Osteocyte (in vitro differentiated cells): ENCODE measurements around the gene CNOT1. TPM values are rescaled to one million over a fixed set of nuclear protein-coding genes. Genes with fewer than 3 reads are reported as not detected.

Experiments
- DNase-seq: peaks from one replicate; pipeline ENCODE4 v3.0.0; 2021; ENCODE audit warnings: mixed read lengths; ENCODE audit not compliant: unreplicated experiment; ENCODE audit errors: extremely low spot score
- H3K27ac Mint-ChIP-seq: one replicate; pipeline ENCODE4 v1.8.0; 2021; ENCODE audit warnings: mild to moderate bottlenecking, mixed read lengths; ENCODE audit not compliant: unreplicated experiment
- H3K27me3 Mint-ChIP-seq: one replicate; pipeline ENCODE4 v1.8.0; 2021; ENCODE audit warnings: mixed read lengths; ENCODE audit not compliant: unreplicated experiment
- H3K36me3 Mint-ChIP-seq: one replicate; pipeline ENCODE4 v1.8.0; 2021; ENCODE audit warnings: mixed read lengths; ENCODE audit not compliant: unreplicated experiment
- H3K4me1 Mint-ChIP-seq: one replicate; pipeline ENCODE4 v1.8.0; 2021; ENCODE audit warnings: mixed read lengths; ENCODE audit not compliant: unreplicated experiment
- H3K4me3 Mint-ChIP-seq: one replicate; pipeline ENCODE4 v1.8.0; 2021; ENCODE audit warnings: mild to moderate bottlenecking, moderate library complexity, mixed read lengths; ENCODE audit not compliant: unreplicated experiment
- H3K9me3 Mint-ChIP-seq: one replicate; pipeline ENCODE4 v1.8.0; 2021; ENCODE audit warnings: mixed read lengths; ENCODE audit not compliant: unreplicated experiment
- CTCF ChIP-seq: fragments of 200-600 bp; sonication (generic); IDR thresholded peaks from 2 replicates; pipeline ENCODE4 v1.5.0; 2021; ENCODE audit warnings: antibody characterized with exemption, mild to moderate bottlenecking, moderate library complexity
- total RNA-seq: library from RNA; stranded (reverse); gene quantifications from 2 replicates; pipeline ENCODE4 v1.2.1, GENCODE V29; 2021

CNOT1 gene
- total RNA-seq, 1 donor from 2014 or later: 122 TPM

DNA sequence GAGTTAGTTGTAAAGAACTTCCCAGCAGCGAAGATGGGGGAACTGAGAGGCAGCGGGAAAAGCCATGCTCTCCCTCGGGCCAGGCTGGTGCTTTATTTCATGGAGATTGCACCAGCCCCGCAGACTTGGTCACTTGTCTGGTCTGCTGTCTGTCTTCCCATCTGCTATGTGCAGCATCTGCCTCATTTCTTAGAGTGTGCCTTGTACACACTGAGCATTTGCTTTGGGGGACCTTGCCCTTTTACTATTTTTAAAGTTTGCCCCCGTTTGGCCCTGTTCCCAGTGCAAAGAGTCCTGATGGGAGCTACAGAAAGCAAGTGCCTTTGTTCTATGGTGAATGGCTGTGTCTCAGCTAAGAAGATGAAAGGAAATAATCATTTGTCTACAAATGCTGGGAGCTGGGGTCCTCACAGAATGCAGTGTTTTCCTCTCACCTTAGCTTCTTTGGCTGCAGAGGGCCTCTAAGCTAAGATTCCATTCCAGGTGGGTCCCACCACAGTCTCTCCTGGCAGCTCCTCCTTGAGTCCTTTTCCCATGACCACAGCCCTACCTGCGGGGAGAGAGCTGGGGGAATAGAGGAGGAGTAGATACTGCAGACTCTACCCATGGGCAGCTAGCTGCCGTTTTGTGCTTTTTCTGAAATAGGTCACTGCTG, 25.1 kb upstream of the CNOT1 start:
- DNase-seq: no peak
- TF ChIP-seq CTCF: no peak
- Mint-ChIP-seq H3K36me3 (no peaks in the 10 kb centered on the region), H3K27ac (no peak overlapping the region), H3K9me3 (no peaks in the 10 kb centered on the region), H3K4me3 (no peak overlapping the region), H3K27me3 (peaks cover 3% of the 10 kb centered on the region), H3K4me1 (peaks cover 2% of the 10 kb centered on the region)

DNA sequence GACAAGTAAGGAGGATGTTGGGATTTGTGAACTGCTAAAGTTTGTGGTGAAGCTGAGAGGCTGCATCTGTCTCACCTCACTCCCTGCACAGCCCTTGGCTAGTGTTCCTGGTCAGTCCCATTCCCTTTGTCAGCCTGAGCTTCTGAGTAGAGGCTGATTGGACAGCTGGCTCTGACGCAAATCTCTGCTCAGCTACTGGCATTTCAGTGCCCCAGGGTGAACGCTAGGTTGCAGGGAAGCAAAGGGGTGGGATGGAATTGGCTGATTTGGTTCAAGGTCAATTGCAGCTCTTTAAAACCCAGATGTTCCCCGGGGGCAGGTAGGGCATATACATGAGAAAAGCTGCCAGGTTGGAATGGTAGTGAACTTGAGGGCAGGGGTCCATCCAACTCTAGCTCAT, 23.1 kb upstream of the CNOT1 start:
- H3K4me1 Mint-ChIP-seq: peaks cover 2% of the 10 kb centered on the region
- no peak for TF ChIP-seq CTCF
- no peaks in the 10 kb centered on the region for H3K9me3 Mint-ChIP-seq
- DNase-seq: no peak
- H3K27ac Mint-ChIP-seq: no peak overlapping the region
- no peak overlapping the region for H3K4me3 Mint-ChIP-seq
- H3K36me3 Mint-ChIP-seq: no peaks in the 10 kb centered on the region
- H3K27me3 Mint-ChIP-seq: peaks cover 3% of the 10 kb centered on the region

- no peak overlapping the region for H3K4me3 Mint-ChIP-seq
- H3K27me3 Mint-ChIP-seq: peaks cover 3% of the 10 kb centered on the region
- H3K9me3 Mint-ChIP-seq: no peaks in the 10 kb centered on the region
These were observed 22.3 kb upstream of the CNOT1 start for GRCh38 chr16:58651965-58652348.

GRCh38 chr16:58649707-58650106, 20.1 kb upstream of the CNOT1 start:
- Mint-ChIP-seq H3K27me3 (peaks cover 3% of the 10 kb centered on the region), H3K27ac (no peak overlapping the region), H3K4me3 (no peak overlapping the region), H3K9me3 (no peaks in the 10 kb centered on the region), H3K4me1 (peaks cover 2% of the 10 kb centered on the region), H3K36me3 (no peaks in the 10 kb centered on the region)
- no peak for TF ChIP-seq CTCF
- no peak for DNase-seq

More at GRCh38 chr16:58651965-58652348, 22.3 kb upstream of the CNOT1 start:
- TF ChIP-seq CTCF: no peak
- Mint-ChIP-seq H3K27ac (no peak overlapping the region), H3K4me1 (peaks cover 2% of the 10 kb centered on the region), H3K36me3 (no peaks in the 10 kb centered on the region)
- no peak for DNase-seq

DNA sequence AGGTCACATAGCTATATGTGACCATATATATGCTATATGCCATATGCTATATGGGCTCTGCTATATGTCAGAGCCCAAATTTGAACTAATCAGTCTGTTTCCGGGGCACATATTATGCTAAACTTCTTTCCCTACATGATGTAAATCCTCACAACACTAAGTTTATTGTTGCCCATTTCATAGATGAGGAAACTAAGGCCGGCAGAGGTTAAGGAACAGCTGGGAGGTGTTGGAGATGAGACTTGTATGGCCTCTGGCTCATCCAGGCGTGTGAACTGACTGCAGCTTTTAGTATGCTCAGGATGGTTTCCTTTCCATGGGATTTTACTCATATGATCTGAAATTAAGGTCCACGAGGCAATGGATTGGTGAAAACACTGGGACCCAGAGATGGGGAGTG, 17.5 kb upstream of the CNOT1 start:
- H3K27ac Mint-ChIP-seq: no peak overlapping the region
- no peak for DNase-seq
- no peaks in the 10 kb centered on the region for H3K4me1 Mint-ChIP-seq

More for the DNA sequence above, 17.5 kb upstream of the CNOT1 start:
- TF ChIP-seq CTCF: no peak
- H3K9me3 Mint-ChIP-seq: no peaks in the 10 kb centered on the region
- H3K4me3 Mint-ChIP-seq: no peak overlapping the region
- H3K27me3 Mint-ChIP-seq: no peaks in the 10 kb centered on the region
- no peaks in the 10 kb centered on the region for H3K36me3 Mint-ChIP-seq
